Esophagus muscularis mucosa (tissue), 4 donors: Measurements from ENCODE around the gene MXRA7. TPM values are rescaled to one million over a fixed set of nuclear protein-coding genes. Genes with fewer than 3 reads are reported as not detected.

ENCODE experiments used
- DNase-seq: peaks from one replicate; pipeline ENCODE4 v3.0.0-alpha.2; 2017; ENCODE audit errors: extremely low spot score
- H3K27ac ChIP-seq, 4 donors: fragments of 200-600 bp; sonication (generic); replicated peaks in 1 of 4; 1 replicate in 3 of 4; 2 replicates in 1 of 4; pipeline ENCODE4 v1.5.1; 2016 to 2019; ENCODE audit warnings: mild to moderate bottlenecking in 1 of 4
- H3K27me3 ChIP-seq, 4 donors: fragments of 200-600 bp; sonication (generic); one replicate each; pipeline versions ENCODE4 v1.5.1 to v1.6.0; 2016 to 2019
- H3K36me3 ChIP-seq, 4 donors: fragments of 200-600 bp; sonication (generic); one replicate each; pipeline ENCODE4 v1.5.1; 2016 to 2019
- H3K4me1 ChIP-seq, 4 donors: fragments of 200-600 bp; sonication (generic); one replicate each; pipeline ENCODE4 v1.5.1; 2016 to 2019
- H3K4me3 ChIP-seq, 4 donors: fragments of 200-600 bp; sonication (generic); 1 replicate in 2 of 4; 2 replicates in 2 of 4; pipeline ENCODE4 v1.5.1; 2016 to 2019; ENCODE audit warnings: mild to moderate bottlenecking in 4 of 4, moderate library complexity in 1 of 4
- H3K9me3 ChIP-seq, 4 donors: fragments of 200-600 bp; sonication (generic); 1 replicate in 3 of 4; 2 replicates in 1 of 4; pipeline ENCODE4 v1.5.1; 2016 to 2019
- CTCF ChIP-seq, 3 experiments: fragments of 200-600 bp in 2 of 3; fragments of 450-650 bp in 1 of 3; sonication (generic) in 2 of 3; IDR thresholded peaks; one replicate each; pipeline ENCODE4 v1.5.1; 2017 to 2019; ENCODE audit warnings: antibody characterized with exemption in 3 of 3, mild to moderate bottlenecking in 2 of 3, moderate library complexity in 1 of 3
- EP300 ChIP-seq: sonication (generic); formaldehyde crosslinking; IDR thresholded peaks from one replicate; pipeline ENCODE4 v1.6.1; 2017; ENCODE audit warnings: antibody characterized with exemption
- POLR2A ChIP-seq: fragments of 450-650 bp; IDR thresholded peaks from one replicate; pipeline ENCODE4 v1.6.1; 2017; ENCODE audit warnings: antibody characterized with exemption, moderate library complexity, mild to moderate bottlenecking, low read depth
- POLR2AphosphoS5 ChIP-seq, 2 donors: sonication (generic); formaldehyde crosslinking; IDR thresholded peaks; one replicate each; pipeline ENCODE4 v1.6.1; 2017; ENCODE audit warnings: antibody characterized with exemption in 2 of 2
- WGBS: methylation state at CpG from one replicate; pipeline ENCODE4 v1.1.5; 2018; 5-methylcytosine and 5-hydroxymethylcytosine counted together
- intact Hi-C: fragments of 100-400 bp; cut with DNase I; formaldehyde crosslinking; loops from one replicate; pipeline ENCODE4 v1.15.1; 2023
- total RNA-seq, 4 donors: library from RNA; depleted of rRNA; stranded (reverse); fragments of >200 nt; gene quantifications; one replicate each; pipeline versions ENCODE4 v1.1.0 to v1.2.1, GENCODE V29; 2016

Gene MXRA7
- total RNA-seq, 4 donors from 2014 or later = 405 to 422 (median 411) TPM

GRCh38 chr17:76679239-76679638 is 31.5 kb downstream of the MXRA7 start:
- no peak overlapping the region for H3K27ac ChIP-seq
- peaks cover 33 to 37% (median 35%) of the 10 kb centered on the region in 4 donors for H3K4me1 ChIP-seq
- WGBS = 31% methylated on average over 1 of the region's 1 CpG
- peaks cover 4 to 77% (median 66%) of the 10 kb centered on the region in 4 donors for H3K36me3 ChIP-seq
- DNase-seq = no peak
- no peak for TF ChIP-seq POLR2AphosphoS5 (IDR thresholded peaks at IDR 0.05)
- TF ChIP-seq CTCF (IDR thresholded peaks at IDR 0.05) = no peak
- TF ChIP-seq EP300 = no peak
- no peak for TF ChIP-seq POLR2A
- no peaks in the 10 kb centered on the region for H3K27me3 ChIP-seq
- no peaks in the 10 kb centered on the region for H3K9me3 ChIP-seq
- intact Hi-C loops = no loop called here
- no peak overlapping the region for H3K4me3 ChIP-seq

GRCh38 chr17:76678330-76678729 is 32.4 kb downstream of the MXRA7 start:
- no peak overlapping the region for H3K4me3 ChIP-seq
- WGBS = 75% methylated on average over 5 of the region's 12 CpGs
- TF ChIP-seq CTCF (IDR thresholded peaks at IDR 0.05) = no peak
- TF ChIP-seq POLR2AphosphoS5 (IDR thresholded peaks at IDR 0.05) = no peak
- TF ChIP-seq EP300 = no peak
- TF ChIP-seq POLR2A = no peak
- intact Hi-C loops = no loop called here
- peaks cover 25 to 28% (median 26%) of the 10 kb centered on the region in 4 donors for H3K4me1 ChIP-seq
- no peaks in the 10 kb centered on the region for H3K9me3 ChIP-seq
- no peaks in the 10 kb centered on the region for H3K27me3 ChIP-seq
- H3K27ac ChIP-seq = no peak overlapping the region
- DNase-seq = no peak
- peaks cover 4 to 68% (median 56%) of the 10 kb centered on the region in 4 donors for H3K36me3 ChIP-seq

GRCh38 chr17:76677406-76677805 is 33.4 kb downstream of the MXRA7 start:
- Histone ChIP-seq H3K27me3 (no peaks in the 10 kb centered on the region), H3K4me1 (peaks cover 16 to 22% (median 21%) of the 10 kb centered on the region in 4 donors), H3K4me3 (no peak overlapping the region), H3K27ac (no peak overlapping the region), H3K9me3 (no peaks in the 10 kb centered on the region), H3K36me3 (peaks cover 4 to 59% (median 47%) of the 10 kb centered on the region in 4 donors)
- TF ChIP-seq EP300 (no peak), CTCF (IDR thresholded peaks at IDR 0.05) (no peak), POLR2AphosphoS5 (IDR thresholded peaks at IDR 0.05) (no peak), POLR2A (no peak)
- WGBS = 81% methylated on average over 16 of the region's 16 CpGs
- DNase-seq = no peak
- intact Hi-C loops = no loop called here

- TF ChIP-seq CTCF (IDR thresholded peaks at IDR 0.05) (no peak), POLR2A (no peak), EP300 (no peak), POLR2AphosphoS5 (IDR thresholded peaks at IDR 0.05) (no peak)
- intact Hi-C loops = no loop called here
- no peaks in the 10 kb centered on the region for H3K9me3 ChIP-seq
- WGBS = 87% methylated on average over 6 of the region's 6 CpGs
- H3K27me3 ChIP-seq = no peaks in the 10 kb centered on the region
- no peak overlapping the region for H3K4me3 ChIP-seq
- peaks cover 4 to 52% (median 45%) of the 10 kb centered on the region in 4 donors for H3K36me3 ChIP-seq
- H3K4me1 ChIP-seq = peaks cover 12 to 19% (median 17%) of the 10 kb centered on the region in 4 donors
- DNase-seq = no peak
- no peak overlapping the region for H3K27ac ChIP-seq
Measured at GRCh38 chr17:76676629-76677028, 34.1 kb downstream of the MXRA7 start.

GRCh38 chr17:76675648-76676047 is 35.1 kb downstream of the MXRA7 start:
- H3K27me3 ChIP-seq = no peaks in the 10 kb centered on the region
- no peak overlapping the region for H3K27ac ChIP-seq
- 95% methylated on average over 6 of the region's 6 CpGs for WGBS
- intact Hi-C loops = no loop called here
- no peak overlapping the region for H3K4me3 ChIP-seq
- no peak for DNase-seq
- no peaks in the 10 kb centered on the region for H3K9me3 ChIP-seq
- H3K36me3 ChIP-seq = peaks cover 4 to 45% (median 42%) of the 10 kb centered on the region in 4 donors
- TF ChIP-seq EP300 (no peak), POLR2A (no peak), POLR2AphosphoS5 (IDR thresholded peaks at IDR 0.05) (no peak), CTCF (IDR thresholded peaks at IDR 0.05) (no peak)
- H3K4me1 ChIP-seq = peaks cover 12 to 17% (median 15%) of the 10 kb centered on the region in 4 donors
